EH (cell line): Measurements from ENCODE around the gene FNBP1.
"Not testable (repeated sequence)": the region's sequence is repeated elsewhere in the genome, so short reads cannot be mapped to it uniquely, and the experiment has no call there.

Source experiments
- DNase-seq: peaks from one replicate; pipeline ENCODE4 v3.0.0-alpha.2; 2015; ENCODE audit warnings: low read depth

Gene FNBP1

DNA sequence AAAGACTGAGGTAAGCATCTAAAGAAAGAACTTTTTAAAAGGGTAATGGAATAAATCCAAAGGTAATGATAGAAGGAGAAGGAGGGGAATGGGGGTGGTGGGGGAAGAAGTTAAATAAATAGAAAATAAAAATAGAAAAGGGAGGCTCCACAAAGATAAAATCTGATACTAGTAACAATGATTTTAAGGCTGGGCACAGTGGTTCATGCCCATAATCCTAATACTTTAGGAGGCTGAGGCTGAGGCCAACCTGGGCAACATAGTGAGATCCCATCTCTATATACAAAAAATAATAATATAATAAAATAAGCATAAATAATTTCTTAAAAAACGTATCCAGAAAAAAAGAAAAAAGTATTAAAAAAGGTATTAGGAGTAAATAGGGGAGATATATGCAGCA, 89.3 kb downstream of the FNBP1 start:
- no peak for DNase-seq

GRCh38 chr9:129952337-129952736, 90.7 kb downstream of the FNBP1 start:
- DNase-seq, result no peak

GRCh38 chr9:129949821-129950220, 93.2 kb downstream of the FNBP1 start:
- no peak for DNase-seq

GRCh38 chr9:129948626-129949025, 94.4 kb downstream of the FNBP1 start:
- not testable (repeated sequence) for DNase-seq

GRCh38 chr9:129946246-129946995, 96.6 kb downstream of the FNBP1 start:
- no peak for DNase-seq

- peak; percentile 71 for DNase-seq
These were observed 97.7 kb downstream of the FNBP1 start for GRCh38 chr9:129945314-129945713.

- DNase-seq, result no peak
These were observed 98.4 kb downstream of the FNBP1 start for GRCh38 chr9:129944506-129945116.

DNA sequence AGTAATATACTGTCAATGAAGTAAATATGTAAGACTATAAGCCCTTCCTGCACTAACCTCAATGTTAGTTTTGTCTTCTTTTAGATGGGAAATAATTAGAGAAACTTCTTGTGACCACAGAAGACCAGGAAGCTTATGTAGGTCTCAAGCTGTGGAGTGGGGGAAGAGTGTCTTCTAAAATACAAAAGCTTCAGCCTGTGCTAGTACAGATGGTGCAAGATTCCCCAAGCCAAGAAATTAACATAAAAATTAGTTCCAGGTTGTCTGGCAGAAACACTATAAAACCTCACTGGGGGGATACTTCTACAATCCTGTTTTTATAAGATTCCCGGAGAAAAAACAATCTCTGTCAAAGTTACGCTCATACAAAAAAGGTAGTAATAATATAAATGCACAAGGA, 103.6 kb downstream of the FNBP1 start:
- peak; percentile 42 for DNase-seq

DNA sequence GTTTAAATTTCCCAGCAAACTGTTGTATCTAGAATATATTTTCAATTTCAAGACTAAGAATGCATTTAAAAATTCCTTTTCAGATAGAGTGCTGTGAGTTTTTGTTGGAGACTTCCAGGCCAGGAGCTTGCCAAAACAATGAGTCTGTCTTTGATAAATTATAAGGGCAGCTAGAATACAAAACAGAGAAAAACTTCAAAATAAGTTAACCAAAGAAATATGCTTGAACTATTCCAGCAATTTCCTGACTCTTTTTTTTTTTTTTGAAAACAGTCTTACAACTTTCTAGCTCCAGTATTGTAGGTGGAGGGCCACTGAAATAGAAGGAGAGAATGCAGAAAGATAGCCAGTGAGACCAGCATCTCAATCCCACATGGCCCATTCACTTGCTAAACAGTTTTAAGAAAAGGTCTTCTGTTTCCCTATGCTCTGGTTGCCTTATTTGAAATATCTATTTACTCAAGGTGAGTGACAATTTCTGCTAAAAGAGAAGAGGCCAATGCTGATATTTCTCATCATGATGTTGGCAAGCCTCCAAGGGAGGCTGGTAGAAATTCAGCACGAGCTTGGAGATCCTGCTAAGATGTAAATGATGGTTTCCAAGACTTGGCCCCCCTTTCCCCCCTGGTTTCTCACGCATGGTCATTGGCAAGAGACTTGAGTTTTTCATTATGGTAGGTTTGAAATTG, 104.6 kb downstream of the FNBP1 start:
- peak; percentile 88 for DNase-seq

- DNase-seq, result not testable (repeated sequence)
These were observed 105.1 kb downstream of the FNBP1 start for GRCh38 chr9:129937879-129938278.

DNA sequence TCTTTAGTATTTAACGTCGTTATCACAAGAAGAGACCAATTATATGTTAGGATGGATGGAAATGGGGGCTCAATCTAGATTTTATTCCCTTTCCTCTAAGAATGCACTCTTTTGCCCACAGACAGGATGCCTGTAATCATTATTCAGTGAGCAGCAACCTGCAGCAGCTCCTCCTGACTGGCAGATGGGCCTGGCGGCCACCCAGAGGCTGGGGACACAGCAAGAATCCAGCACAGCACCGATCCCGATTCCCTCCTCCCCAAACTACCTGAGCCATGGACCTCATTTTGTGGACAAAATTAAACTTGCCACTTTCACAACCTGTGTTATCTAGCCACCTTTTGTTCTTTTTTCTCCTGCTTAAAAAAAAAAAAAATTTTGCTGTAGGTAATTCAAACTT, 106.8 kb downstream of the FNBP1 start:
- no peak for DNase-seq

- peak; percentile 31 for DNase-seq
These were observed 108.2 kb downstream of the FNBP1 start for GRCh38 chr9:129934780-129935179.

- no peak for DNase-seq
These were observed 108.9 kb downstream of the FNBP1 start for GRCh38 chr9:129934041-129934591.

DNA sequence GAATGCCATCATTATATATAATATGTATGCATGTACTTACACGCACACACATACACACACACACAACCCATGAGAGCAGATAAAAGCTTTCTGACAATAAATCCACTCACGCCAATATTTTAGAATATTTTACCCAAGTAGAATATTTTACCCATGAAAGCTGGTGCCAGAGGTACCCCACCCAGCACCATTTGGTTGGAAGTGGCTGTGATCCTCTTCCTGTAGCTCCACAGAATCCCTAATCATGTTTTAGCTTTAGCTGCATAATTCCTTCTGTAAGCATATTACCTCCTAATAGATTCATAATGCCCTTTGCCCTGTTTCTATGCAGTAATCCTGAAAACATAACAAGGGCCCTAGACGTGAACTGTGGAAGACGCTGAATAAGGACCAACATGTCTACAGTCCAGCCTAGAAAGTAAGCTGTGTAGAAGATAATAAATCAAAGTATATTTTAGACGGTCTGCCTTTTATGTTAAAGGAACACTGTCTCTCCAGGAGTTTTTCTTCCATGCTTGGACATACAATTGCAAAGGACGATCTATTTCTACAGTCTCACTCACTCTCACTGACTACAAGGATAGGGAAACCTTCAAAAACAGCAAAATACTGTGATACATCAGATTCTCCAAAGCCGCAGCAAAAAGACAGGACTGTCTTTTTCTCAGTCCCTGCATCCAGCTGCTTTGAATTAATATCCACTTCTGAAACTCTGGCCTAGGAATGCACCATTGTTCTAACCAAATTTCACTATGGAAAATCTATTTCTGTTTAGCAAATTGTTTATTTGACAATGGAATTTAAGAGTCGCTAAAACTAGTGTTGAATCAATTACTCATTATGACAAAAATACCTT, 109.6 kb downstream of the FNBP1 start:
- peak; percentile 77 for DNase-seq

DNA sequence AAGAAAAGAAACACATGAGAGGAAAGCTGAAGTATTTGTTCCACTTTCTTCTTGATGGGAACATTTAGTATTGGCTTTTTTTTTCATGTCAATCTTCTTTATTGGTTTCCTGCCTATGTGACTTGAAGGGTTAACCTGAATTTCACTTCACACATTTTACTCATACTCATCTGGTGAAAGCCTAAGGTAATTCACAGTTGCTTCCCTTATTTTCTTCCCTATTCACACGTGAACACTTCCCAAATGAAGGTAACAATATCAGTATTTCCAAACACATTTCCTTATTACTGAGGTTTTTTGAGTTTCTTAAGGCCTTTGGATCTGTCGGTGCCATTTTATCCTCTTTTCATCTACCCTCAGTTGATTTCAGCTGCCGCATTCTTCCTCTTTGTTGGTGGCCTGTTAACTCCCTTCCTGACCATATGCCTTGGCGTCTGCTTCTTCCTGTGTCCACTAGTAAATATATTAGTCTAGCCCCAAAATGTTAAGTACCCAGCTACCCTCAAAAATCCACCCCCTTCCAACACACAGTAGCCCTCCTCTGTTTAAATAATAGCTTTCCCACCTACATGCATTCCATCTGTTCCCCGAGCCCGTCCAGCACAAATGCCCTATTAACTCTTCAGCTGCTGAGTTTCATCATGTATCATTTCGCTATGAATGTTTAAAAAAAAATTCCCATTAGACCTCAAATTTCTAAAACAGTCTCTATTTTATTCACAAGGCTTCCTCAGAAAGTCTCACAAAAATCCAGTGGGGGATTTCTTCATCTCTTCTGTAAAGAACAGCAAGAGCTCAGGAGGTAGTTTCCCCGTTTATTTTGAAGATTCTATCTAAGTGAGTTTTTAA, 110.5 kb downstream of the FNBP1 start:
- peak; percentile 61 for DNase-seq

GRCh38 chr9:129930743-129931142, 112.2 kb downstream of the FNBP1 start:
- no peak for DNase-seq

GRCh38 chr9:129929496-129930125, 113.4 kb downstream of the FNBP1 start:
- DNase-seq, result no peak

- DNase-seq, result no peak
These were observed 119.4 kb downstream of the FNBP1 start for GRCh38 chr9:129923589-129923988.

GRCh38 chr9:129921905-129922304, 121.1 kb downstream of the FNBP1 start:
- DNase-seq, result no peak

- no peak for DNase-seq
These were observed 123.1 kb downstream of the FNBP1 start for GRCh38 chr9:129919841-129920240.
